NCI-H1105 treated with DMSO at 0.1 percent for 48 hours (cell line): ENCODE measurements around the gene LAMC3.

ENCODE experiments used
- DNase-seq: peaks from one replicate; lab custom pipeline; 2025; lab: John Stamatoyannopoulos, UW

LAMC3 gene

DNA sequence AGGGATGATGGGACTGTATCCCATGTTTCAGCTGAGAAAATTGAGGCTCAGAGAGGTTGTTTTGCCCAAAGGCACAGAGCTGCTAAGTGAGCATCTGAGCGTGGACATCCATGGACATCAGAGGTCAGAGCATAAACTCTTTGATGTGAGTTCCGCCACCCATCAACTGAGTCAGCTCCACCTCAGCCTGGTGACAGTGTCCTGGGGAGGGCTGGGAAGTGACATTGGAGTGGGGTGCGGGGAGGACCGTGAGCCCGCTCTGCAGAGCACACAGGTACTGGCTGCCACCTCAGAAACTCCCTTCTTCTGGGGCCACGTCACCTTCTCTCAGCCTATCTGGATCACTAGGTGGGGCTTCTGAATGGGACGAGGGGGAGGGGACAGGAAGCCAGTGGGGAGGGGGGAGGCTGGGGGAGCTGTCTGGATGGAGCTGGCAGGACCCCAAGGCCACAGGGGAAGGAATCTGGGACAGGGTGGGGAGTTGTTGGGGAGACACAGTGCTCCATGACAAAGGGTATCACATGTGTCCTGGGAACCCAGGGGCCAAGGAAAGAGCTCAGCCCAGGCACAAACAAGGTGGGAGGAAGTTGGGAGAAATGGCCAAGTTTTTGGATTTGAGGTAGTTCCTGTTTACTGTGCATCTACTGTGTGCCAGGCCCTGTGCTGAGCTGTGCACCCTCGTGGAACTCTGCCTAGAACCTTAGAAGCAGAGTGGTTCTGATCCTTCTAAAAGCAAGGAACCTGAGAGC is 2.5 kb downstream of the LAMC3 start:
- no peak for DNase-seq

DNA sequence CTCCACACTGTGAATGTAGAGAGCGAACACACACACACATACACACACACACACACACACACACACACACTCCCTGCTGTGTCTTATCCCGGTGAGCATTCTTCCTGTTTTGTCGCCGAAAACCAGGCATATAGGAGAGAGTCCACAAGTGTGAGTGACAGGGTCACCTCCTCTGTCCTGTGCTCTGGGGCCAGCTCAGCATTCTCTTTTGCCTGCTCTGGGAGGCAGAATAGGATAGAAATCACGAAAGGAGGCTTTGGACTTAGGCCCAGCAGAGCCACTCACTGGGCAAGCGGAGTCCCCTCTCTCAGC is 3.0 kb downstream of the LAMC3 start:
- no peak for DNase-seq

DNA sequence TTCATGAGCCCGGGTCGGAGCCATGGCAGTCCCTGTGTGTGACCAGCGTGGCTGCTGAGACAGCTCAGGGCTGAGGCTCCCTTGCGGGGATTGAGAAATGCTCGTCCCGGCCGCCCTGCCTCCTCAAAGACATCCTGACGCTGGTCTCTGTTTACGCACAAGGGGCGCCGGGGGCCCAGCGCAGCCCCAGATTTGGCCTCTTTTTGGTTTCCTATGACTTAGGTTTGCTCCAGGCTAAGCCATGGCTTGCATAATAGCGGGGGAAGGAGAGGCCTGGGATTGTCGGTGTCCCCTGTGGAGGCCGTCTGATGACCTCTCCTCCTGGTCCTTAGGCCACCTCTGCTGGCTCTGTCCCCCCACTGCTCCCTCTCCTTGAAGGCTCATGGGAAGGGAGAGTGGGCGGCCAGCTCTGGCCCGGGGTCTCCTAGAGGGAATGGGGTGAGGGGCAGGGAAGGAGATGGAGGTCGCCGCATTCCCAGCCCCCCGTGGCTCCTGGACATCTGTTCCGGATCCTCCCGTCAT is 3.5 kb downstream of the LAMC3 start:
- DNase-seq: no peak

DNA sequence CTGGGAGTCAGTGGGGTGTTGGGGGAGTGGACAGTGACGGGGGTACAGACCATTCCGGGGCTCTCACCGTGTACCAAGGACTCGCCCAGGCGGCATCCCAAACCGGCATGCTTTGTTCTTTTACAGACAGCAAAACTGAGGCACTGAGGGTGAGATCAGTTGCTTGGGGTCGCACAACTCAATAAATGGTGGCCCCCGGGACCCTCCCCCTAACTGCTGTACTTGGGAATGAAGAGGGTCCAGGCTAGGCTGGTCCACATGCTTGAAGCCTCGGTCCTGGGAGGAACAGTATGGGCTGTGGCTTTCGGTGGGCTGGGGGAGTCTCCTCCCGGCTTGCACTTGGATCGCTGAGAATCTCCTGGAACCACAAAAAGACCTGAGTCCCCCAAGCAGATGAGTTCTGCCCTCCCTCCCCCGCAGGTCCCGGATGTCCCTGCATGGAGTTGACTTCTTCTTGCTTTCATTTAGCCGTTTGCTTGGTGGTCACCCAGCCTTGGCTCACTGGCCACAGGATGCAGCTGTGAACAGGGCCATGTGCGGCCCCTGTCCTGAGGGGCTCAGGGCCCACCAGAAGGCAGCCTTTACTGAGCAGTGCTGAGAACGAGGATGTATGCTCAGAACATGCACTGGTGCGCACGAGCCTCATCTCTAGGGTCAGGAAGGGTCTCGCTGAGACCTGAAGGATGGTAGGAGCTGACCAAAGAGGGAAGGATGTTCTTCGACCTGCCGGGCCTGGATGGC is 4.2 kb downstream of the LAMC3 start:
- no peak for DNase-seq

DNA sequence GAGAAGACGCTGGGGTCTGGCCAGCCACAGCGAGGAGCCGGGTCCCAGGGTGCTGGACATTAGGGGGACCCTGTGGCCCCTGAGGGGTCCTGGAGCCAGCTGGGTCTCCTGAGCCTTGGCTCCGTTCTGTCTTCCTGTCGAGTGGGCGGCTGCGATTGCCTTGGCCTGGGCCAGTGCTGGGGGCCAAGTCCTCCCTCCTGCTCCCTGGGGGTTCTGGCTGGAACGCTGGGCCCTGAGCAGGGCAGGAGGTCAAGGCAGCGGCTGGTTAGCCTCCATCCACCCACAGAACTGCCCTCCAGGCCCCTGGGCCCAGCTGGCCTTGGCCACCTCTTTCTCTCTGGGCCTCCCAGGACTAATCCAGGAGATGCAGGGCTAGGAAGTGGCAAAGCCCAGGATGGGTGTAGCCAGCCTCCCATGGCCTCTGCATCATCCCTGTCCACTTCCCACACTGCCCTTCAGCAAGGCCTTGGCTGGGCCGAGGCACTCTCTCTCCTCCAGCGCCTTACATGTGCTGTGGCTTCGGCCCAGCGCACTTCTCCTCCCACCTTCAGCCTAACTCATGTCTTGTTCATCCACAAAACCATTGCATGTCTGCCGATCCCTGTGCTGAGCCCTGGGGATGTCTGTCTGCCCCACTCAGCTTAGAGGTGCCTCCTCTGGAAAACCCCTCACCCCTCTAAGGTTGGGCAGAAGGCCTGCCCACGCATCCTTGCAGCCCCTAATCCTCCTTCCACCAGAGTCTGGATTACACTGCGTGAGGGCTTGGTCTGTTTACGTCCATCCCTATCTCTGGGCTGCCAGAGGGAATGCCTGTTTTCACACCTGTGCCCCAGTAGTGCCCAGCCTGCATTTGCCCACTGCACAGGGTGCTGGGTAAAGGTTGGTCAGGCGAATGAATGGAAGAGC is 5.0 kb downstream of the LAMC3 start:
- DNase-seq: no peak

DNA sequence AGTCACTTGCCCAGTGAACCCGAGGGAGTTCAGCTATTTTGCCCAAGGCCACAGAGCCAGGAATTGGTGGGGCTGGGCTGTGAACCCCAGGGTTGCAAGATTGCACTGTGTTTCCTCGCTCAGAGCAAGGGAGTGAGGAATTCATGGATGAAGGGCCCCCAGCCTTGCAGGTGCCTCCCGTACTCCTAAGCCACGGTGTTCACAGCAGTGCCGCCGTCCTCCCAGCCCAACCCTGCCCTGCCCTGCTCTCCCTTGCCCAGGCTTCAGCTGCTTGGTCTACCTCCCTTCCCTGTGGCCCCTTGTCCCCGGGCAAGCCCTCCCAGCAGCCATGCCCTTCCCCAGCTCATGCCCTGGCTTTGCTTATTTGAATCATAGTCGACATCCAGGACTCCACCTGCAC is 6.1 kb downstream of the LAMC3 start:
- no peak for DNase-seq

DNA sequence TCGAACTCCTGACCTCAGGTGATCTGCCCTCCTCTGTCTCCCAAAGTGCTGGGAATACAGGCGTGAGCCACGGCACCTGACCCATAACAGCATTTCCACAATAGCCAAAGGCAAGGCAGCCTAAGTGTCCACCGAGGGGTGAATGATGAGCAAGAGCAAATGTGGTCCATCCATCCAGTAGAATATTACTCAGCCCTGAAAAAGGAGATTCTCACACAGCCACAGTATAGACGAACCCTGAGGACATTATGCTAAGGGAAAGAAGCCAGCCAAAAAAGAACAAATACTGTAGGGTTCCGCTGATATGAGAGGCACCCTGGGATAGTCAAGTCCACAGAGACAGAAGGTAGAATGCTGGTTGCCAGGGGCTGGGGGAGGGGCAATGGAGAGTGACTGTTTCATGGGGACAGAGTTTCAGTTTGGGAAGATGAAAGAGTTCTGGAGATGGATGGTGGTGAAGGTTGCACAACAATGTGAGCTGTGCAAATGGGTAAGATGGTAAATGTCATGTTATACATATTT is 7.0 kb downstream of the LAMC3 start:
- no peak for DNase-seq

DNA sequence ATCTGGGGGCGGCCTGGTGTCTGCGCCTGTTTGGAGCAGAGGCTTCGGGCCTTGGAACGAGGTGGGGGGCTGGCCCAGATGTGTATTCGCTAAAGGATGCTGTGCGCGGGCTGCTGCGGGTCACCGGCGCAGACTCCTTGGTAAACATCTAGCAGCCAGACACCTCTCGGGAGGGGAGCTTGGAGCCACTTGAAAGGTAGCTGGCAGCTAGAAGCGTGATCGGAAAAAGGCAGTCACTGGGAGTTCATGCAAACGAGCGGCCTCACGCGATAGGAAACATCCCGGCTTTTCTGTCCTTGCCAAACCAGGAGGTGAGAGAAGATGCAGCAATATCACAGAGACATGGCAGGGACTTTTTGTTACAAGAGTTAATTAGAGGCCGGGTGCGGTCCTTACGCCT is 8.1 kb downstream of the LAMC3 start:
- DNase-seq: no peak

DNA sequence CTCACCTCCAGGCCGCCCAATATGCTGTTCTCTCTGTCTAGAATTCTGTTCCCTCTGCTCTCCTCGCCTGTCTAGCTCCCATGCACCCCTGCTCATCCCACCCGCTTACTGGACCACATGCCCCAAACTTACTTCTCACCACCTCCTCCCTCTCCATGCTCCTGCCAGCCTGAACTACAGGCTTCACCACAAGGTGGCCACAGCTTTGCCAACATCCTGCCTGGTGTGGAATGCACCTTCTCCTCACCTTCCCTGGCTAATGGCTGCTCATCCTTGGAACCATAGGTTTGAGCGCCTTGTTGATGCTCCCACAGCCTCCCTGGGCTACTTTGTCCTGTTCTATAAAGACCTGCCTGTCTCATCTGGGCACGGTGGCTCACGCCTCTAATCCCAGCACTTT is 9.6 kb downstream of the LAMC3 start:
- no peak for DNase-seq

DNA sequence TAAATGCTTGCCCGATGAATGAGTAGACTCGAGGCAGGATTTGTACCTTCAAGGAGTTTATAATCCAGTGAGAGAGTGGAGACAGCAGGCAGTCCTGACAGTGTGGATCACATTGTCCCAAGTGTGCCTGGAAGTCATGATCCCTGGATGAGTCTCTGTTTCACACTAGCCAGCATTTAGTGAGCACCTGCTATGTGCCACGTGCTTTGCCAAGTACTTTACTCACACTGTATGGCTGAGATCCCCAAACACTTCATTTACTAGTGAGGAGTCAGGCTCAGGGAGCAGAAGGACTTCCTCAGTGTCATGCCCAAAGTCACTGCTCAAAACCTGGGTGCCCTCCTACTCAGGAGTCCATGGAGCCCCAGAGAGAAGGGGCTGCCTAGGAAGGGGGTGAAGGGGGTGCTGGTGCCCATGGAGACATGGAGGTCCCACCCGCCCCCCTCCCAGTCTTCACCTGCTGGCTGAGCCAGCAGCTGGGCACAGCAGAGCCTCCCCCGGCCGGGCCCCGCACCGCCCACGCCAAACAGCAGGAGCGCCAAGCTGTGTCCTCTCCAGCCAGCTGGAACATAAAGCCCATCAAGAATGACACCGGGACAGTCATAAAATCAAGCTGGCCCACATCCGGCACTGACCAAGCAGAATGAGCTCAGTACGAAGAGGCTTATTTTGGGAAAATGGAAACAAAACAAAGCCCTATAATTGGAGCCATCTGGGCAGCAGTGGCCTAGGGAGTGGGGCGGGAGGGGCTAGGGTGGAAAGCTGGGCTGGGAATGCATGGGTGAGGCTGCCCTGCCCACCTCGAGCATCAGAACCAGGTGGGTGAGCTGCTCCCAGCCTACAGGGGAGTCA is 10.6 kb downstream of the LAMC3 start:
- no peak for DNase-seq

DNA sequence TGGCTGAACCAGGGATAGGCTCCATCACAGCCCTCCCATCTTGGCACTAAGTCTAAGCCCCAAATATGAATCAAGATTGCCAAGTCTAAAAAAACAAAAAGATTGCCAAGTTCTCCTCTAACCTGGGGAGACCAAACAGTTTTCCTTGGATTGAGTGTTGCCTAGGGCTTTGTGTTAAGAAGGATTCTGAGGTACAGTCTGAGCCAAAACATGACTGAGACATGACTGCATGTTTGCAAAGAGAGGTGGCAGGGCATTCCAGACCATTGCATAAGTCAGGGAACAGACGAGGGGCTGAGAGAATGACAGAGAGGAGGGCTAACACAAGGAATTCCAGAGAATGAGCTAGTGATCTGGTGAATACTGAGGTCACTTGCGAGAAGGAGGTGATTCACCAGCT is 11.4 kb downstream of the LAMC3 start:
- DNase-seq: no peak

DNA sequence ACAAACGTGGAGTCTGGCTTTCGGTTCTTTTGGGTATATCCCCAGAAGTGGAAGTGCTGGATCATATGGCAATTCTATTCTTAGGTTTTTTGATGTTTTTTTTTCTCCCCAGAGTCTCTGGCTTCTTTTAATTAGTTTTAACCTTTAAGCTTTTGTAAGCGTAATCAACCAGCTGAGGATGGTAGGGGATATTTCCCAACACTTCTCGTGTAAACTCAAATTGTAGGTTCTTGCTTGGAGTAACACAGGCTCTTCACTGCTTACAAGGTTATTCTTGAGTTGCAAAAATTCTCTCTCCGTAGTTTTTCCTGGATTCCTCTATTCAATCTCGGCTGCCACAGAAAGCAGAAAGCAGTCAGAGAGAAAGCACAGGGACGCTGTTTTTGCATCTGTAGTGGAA is 11.9 kb downstream of the LAMC3 start:
- no peak for DNase-seq

DNA sequence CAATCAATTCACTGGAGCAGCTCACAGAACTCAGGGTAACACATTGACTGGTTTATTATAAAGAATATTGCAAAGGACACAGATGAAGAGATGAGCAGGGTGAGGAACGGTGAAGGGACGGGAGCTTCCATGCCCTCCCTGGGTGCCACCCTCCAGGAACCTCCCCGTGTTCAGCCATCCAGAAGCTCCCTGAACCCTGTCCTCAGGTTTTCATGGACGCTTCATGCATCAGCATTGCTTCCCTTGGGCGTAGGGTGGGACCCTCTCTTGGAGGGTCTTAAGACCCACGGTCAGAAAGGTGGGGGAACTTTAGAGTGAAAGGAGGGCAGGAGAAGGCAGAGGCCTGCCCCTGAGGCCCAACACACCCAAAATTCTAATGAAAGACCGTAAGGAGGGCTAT is 12.8 kb downstream of the LAMC3 start:
- no peak for DNase-seq

DNA sequence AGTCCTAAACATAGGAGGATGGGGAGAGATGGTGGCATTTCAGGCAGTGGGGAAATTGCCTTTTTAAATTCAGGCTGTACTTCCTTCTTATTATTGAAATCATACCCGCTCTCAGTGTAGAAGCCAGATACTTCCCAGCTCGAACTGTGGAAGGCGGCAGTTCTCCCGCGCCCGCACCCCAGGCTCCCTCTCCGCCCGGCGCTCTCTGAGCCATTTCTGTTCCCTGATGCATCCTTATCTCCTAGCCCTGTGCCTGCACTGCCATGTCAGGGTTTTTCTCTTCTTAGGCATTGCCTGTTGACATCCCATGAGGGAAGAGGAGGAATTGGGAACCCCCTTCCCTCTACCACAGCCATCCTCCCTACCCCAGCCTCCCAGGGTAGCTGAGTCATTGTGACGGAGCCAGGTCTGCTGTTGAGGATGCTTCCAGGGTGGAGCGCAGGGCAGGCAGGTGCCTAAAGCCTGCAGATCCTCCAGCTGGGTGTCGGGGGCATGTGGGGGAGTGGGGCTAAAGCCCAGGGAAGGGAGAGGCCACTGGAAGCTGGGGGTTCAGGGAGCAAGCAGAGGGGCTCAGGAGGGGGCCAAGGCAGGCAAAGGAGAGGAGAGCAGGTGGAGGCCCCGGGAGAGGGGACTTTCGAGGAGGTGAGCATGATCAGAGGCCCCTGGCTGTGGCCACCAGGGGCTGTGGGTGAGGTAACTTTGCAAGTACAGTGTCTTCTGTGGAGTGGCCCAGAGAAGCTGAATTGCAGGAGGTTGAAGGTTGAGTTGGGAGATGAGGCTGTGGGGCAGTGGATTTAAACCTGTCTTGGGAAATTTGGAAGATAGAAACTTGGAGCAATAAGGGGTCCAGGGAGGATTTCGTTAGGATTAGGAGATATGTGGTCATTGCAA is 16.2 kb downstream of the LAMC3 start:
- DNase-seq: no peak

DNA sequence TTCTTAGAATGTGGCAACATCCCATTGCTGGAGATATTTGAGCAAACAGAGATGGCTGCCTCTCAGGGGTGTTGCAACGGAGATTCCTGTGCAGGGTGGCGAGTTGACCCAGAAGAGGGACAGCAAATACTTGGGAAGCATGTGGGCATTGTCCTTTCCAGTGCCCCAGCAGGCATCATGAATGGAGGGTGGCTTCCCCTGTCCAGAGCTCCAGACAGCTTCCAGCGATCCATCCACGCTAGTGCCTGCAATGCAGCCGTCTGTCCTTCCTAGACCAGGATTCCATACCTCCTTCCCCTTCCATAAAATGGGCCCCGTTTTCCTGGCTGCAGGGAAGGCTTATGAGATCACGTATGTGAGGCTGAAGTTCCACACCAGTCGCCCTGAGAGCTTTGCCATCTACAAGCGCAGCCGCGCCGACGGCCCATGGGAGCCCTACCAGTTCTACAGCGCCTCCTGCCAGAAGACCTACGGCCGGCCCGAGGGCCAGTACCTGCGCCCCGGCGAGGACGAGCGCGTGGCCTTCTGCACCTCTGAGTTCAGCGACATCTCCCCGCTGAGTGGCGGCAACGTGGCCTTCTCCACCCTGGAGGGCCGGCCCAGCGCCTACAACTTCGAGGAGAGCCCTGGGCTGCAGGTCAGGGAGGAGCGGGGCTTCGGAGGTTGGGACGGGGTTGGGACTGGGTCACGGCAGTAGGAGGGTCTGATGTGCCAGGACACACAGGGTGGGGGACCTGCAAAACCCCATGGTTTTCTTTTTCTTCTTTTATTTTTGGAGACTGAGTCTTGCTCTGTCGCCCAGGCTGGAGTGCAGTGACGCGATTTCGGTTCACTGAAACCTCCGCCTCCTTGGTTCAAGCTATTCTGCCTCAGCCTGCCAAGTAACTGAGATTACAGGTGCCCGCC is 17.2 kb downstream of the LAMC3 start:
- DNase-seq: no peak

DNA sequence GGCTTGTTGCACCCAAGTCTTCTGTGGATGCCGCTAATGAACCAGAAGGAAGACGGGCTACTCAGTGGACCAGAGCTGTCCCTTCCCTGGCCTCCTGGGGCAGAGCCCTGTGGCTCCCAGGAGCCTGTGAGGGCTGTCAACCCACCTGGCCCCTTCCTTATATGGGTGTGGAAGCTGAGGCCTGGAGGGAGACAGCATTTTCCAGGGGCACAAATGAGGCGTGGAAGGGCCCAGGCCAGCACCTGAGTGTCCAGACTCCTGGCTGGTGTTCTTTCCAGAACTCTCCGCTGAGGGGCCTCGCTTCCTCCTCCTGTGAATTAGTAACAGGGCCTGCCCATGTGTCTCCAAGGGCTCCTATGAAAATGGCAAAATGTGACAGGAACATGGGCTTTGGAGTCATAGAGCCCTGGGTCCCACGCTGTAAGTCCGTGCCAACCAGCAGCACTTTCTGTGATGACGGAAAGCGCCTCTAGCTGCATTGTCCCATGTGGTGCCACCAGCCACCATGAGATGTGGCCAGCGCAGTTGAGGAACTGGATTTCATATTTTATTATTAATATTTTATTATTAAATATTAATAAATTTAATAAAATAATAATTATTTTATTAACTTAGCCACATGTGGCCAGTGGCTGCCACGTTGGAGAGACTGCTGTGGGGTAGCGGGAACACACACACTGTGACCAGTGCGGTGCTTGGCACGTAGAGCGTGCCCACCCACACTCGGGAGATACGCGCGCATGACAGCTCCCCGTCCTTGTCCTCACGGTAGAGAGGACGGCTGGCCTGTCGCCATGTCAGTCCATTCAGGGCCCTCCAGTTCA is 18.3 kb downstream of the LAMC3 start:
- DNase-seq: no peak

DNA sequence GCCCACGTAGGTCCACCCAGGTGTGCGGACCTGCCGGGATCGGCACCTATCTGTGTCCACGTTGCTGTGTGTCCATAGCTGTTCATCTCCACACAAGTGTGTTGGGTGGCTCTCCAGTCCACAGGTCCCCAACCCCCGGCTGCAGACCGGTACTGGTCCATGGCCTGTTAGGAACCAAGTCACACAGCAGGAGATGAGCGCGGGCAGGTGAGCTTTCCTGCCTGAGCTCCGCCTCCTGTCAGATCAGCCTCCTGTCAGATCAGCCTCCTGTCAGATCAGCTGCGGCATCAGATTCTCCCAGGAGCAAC is 18.9 kb downstream of the LAMC3 start:
- no peak for DNase-seq

DNA sequence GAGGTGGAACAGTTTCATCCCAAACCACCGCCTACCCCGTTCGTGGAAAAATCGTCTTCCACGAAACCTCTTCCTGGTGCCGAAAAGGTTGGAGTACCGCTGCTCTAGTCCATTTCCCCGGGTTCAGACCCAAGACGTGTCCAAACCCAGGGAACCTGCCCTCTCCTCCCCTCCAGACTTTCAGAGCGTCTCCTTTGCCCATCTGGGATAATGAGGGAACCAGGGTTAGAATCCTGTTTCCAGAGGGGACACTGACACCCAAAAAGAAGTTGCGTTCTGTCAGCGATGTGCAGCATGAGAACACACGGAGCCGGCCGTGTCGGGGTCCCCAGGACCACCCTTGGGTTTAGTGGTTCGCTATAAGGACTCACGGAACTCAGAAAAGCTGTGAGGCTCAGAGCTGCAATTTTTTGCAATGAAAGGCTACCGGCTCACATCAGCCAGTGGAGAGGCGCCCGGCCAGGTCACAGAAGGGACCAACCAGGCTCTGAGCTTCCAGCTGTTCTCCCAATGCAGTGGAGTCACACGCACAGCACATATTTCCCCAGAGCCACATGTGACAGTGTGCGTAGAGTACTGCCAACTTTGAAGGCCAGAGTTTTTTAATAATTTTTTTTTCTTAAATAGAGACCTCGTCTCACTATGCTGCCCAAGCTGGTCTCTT is 19.4 kb downstream of the LAMC3 start:
- DNase-seq: no peak
